HG03432 (cell line): ENCODE data around the gene RPL3.

Experiments used
- ATAC-seq: cut with Tn5 transposase; IDR thresholded peaks from one replicate; pipeline ENCODE4 v1.9.1; 2021; ENCODE audit warnings: mild to moderate bottlenecking, moderate library complexity; ENCODE audit not compliant: unreplicated experiment

RPL3 gene

GRCh38 chr22:39317775-39318506, 1.5 kb downstream of the RPL3 start:
- ATAC-seq = no peak

GRCh38 chr22:39317084-39317774, 2.2 kb downstream of the RPL3 start:
- ATAC-seq = no peak

GRCh38 chr22:39316440-39317083, 2.9 kb downstream of the RPL3 start:
- no peak for ATAC-seq

GRCh38 chr22:39315389-39315788, 4.0 kb downstream of the RPL3 start:
- no peak for ATAC-seq

GRCh38 chr22:39314251-39314971, 5.0 kb downstream of the RPL3 start:
- ATAC-seq = no peak

- ATAC-seq = no peak
Measured at GRCh38 chr22:39313258-39314001, 6.0 kb downstream of the RPL3 start.

- ATAC-seq = no peak
Measured at GRCh38 chr22:39312410-39312809, 7.0 kb downstream of the RPL3 start.

GRCh38 chr22:39311592-39312400, 7.6 kb downstream of the RPL3 start:
- no peak for ATAC-seq

- ATAC-seq = no peak
Measured at GRCh38 chr22:39309881-39310714, 9.3 kb downstream of the RPL3 start.

- ATAC-seq = no peak
Measured at GRCh38 chr22:39309364-39309861, 10.0 kb downstream of the RPL3 start.

- ATAC-seq = no peak
Measured at GRCh38 chr22:39308614-39309363, 10.6 kb downstream of the RPL3 start.

- no peak for ATAC-seq
Measured at GRCh38 chr22:39306456-39307361, 12.7 kb downstream of the RPL3 start.

- no peak for ATAC-seq
Measured at GRCh38 chr22:39303892-39304671, 15.3 kb downstream of the RPL3 start.

- ATAC-seq = no peak
Measured at GRCh38 chr22:39303358-39303757, 16.1 kb downstream of the RPL3 start.

GRCh38 chr22:39302431-39302960, 16.9 kb downstream of the RPL3 start:
- ATAC-seq = no peak

- ATAC-seq = no peak
Measured at GRCh38 chr22:39301926-39302325, 17.5 kb downstream of the RPL3 start.
